Epithelial cell of proximal tubule (primary cell): ENCODE results near the gene ITGA8. TPM values are rescaled to one million over a fixed set of nuclear protein-coding genes. Genes with fewer than 3 reads are reported as not detected.

Source experiments
- DNase-seq: peaks from one replicate; pipeline ENCODE4 v3.0.0-alpha.2; 2011; ENCODE audit warnings: low read depth
- H3K4me3 ChIP-seq: 2 replicates; pipeline ENCODE4 v1.5.1; 2011; ENCODE audit warnings: low read depth, mild to moderate bottlenecking, low read length
- CTCF ChIP-seq: conservative IDR thresholded peaks from 2 replicates; pipeline ENCODE4 v1.5.1; 2012; ENCODE audit warnings: low read depth, mild to moderate bottlenecking, low read length
- total RNA-seq: library from RNA; depleted of rRNA; stranded (reverse); fragments of >200 nt; gene quantifications from 2 replicates; pipeline ENCODE4 v1.2.3, GENCODE V29; 2015

ITGA8 gene
- total RNA-seq, 1 donor from 2014 or later, result 0.06 TPM

GRCh38 chr10:15624401-15625196 lies 95.1 kb downstream of the ITGA8 start:
- DNase-seq, result no peak
- no peak for TF ChIP-seq CTCF
- no peak overlapping the region for H3K4me3 ChIP-seq

GRCh38 chr10:15620836-15621515 lies 98.7 kb downstream of the ITGA8 start:
- DNase-seq, result no peak
- H3K4me3 ChIP-seq, result no peak overlapping the region
- no peak for TF ChIP-seq CTCF

- no peak for TF ChIP-seq CTCF
- DNase-seq, result no peak
Measured at GRCh38 chr10:15620337-15620736, 99.4 kb downstream of the ITGA8 start.

GRCh38 chr10:15609246-15609645 lies 110.5 kb downstream of the ITGA8 start:
- no peak overlapping the region for H3K4me3 ChIP-seq
- no peak for DNase-seq
- no peak for TF ChIP-seq CTCF

More at GRCh38 chr10:15620337-15620736, 99.4 kb downstream of the ITGA8 start:
- no peak overlapping the region for H3K4me3 ChIP-seq

- no peak overlapping the region for H3K4me3 ChIP-seq
- DNase-seq, result no peak
- TF ChIP-seq CTCF, result no peak
Measured at GRCh38 chr10:15606377-15606776, 113.3 kb downstream of the ITGA8 start.

- no peak for DNase-seq
- no peak overlapping the region for H3K4me3 ChIP-seq
- TF ChIP-seq CTCF, result no peak
Measured at GRCh38 chr10:15605740-15606369, 113.9 kb downstream of the ITGA8 start.
